AG10803 (cell line): ENCODE results near the gene LZTR1.

Experiments
- DNase-seq: peaks from one replicate; pipeline ENCODE4 v3.0.0; 2010; ENCODE audit warnings: low read depth
- H3K4me3 ChIP-seq: 2 replicates; pipeline ENCODE4 v1.5.1; 2011; ENCODE audit warnings: mild to moderate bottlenecking, low read length, control low read depth
- CTCF ChIP-seq: conservative IDR thresholded peaks from 2 replicates; pipeline ENCODE4 v1.5.1; 2011; ENCODE audit warnings: mild to moderate bottlenecking, low read length, control low read depth, inconsistent platforms

Gene LZTR1

GRCh38 chr22:20946991-20947390, 35.1 kb upstream of the LZTR1 start:
- H3K4me3 ChIP-seq, result no peak overlapping the region
- no peak for DNase-seq
- no peak for TF ChIP-seq CTCF

GRCh38 chr22:20948450-20948849, 33.6 kb upstream of the LZTR1 start:
- DNase-seq, result no peak
- no peak for TF ChIP-seq CTCF
- no peak overlapping the region for H3K4me3 ChIP-seq

- no peak overlapping the region for H3K4me3 ChIP-seq
- DNase-seq, result no peak
- no peak for TF ChIP-seq CTCF
Observed at GRCh38 chr22:20948989-20949388, 33.1 kb upstream of the LZTR1 start.

GRCh38 chr22:20949698-20950183, 32.4 kb upstream of the LZTR1 start:
- no peak for TF ChIP-seq CTCF
- DNase-seq, result no peak
- no peak overlapping the region for H3K4me3 ChIP-seq

- H3K4me3 ChIP-seq, result no peak overlapping the region
- DNase-seq, result no peak
- no peak for TF ChIP-seq CTCF
Observed at GRCh38 chr22:20951151-20951931, 30.8 kb upstream of the LZTR1 start.

GRCh38 chr22:20951932-20952380, 30.1 kb upstream of the LZTR1 start:
- no peak for TF ChIP-seq CTCF
- no peak overlapping the region for H3K4me3 ChIP-seq
- no peak for DNase-seq
